Body of pancreas (tissue), 4 donors: ENCODE data around the gene WBP1L.
"Not testable (repeated sequence)": the region's sequence is repeated elsewhere in the genome, so short reads cannot be mapped to it uniquely, and the experiment has no call there.

Source experiments
- POLR2A ChIP-seq, 3 donors: fragments of 450-650 bp; IDR thresholded peaks; one replicate each; pipeline ENCODE4 v1.6.1; 2016; ENCODE audit warnings: antibody characterized with exemption in 3 of 3, mild to moderate bottlenecking in 2 of 3
- TF ChIP-seq, protein P1 (sequence below), 7 experiments: fragments of 450-650 bp in 4 of 7; fragments of 200-600 bp in 3 of 7; sonication (generic) in 3 of 7; IDR thresholded peaks; one replicate each; pipeline ENCODE4 v1.5.1; 2016 to 2019; ENCODE audit warnings: antibody characterized with exemption in 7 of 7

GRCh38 chr10:102716900-102717565 lies 26.7 kb upstream of the WBP1L start:
- TF ChIP-seq, protein P1, sequence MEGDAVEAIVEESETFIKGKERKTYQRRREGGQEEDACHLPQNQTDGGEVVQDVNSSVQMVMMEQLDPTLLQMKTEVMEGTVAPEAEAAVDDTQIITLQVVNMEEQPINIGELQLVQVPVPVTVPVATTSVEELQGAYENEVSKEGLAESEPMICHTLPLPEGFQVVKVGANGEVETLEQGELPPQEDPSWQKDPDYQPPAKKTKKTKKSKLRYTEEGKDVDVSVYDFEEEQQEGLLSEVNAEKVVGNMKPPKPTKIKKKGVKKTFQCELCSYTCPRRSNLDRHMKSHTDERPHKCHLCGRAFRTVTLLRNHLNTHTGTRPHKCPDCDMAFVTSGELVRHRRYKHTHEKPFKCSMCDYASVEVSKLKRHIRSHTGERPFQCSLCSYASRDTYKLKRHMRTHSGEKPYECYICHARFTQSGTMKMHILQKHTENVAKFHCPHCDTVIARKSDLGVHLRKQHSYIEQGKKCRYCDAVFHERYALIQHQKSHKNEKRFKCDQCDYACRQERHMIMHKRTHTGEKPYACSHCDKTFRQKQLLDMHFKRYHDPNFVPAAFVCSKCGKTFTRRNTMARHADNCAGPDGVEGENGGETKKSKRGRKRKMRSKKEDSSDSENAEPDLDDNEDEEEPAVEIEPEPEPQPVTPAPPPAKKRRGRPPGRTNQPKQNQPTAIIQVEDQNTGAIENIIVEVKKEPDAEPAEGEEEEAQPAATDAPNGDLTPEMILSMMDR (IDR thresholded peaks at IDR 0.05) = not testable (repeated sequence)
- TF ChIP-seq POLR2A (IDR thresholded peaks at IDR 0.05) = not testable (repeated sequence)
